Measurements from ENCODE around the gene TMPRSS4.

The TMPRSS4 gene

DNA sequence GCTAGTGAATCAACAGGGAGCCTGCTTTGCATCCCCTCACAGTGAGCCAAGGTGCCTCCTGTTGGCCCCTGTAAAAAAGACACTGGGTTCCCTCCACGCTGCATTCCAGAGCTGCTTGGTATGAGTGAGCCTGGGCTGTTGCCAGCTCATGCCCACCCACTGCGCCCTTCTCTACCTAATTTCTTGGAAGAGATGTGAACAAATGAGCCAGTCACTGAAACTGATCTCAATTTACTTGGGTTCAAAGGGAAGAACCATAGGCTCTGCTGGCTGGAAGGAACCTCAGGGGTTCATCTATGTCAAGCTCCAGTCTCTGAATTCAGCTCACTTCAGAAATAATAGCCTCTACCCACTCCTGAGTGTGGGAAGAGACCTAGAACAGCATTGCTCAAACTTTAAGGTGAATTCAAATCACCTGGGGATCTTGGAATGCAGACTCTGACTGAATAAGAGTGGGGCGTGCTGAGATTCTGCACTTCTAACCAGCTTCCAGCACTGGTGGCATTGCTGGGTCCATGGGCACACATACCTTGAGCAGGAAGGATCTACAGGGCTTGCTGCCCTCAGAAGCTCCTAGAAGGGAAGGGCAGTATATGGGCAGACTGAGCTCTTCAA lies 5.4 kb upstream of the TMPRSS4 start:
- no peak for DNase-seq (ENCODE audit: low read depth, low spot score)
- no peak overlapping the region for H3K4me3 ChIP-seq (ENCODE audit: low read length)

DNA sequence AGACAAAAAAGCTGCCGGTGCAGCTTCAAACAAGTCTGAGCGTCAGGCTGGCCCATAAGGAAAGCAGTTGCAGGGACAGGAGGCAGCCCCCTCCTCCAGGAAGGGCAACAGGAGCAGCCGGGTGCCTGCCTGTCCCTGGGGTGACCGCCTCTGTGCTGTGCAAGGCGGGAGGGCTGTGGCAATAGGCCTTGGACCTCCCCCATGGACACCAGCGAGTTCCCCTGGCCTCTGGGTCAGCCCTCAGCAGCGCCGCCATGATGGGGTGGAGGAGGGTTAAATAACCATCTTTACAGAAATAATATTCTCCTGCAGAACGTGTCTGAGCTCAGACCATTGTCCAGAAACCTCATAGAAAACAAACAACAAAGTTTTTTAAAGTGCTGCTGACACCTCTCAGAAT lies 3.3 kb upstream of the TMPRSS4 start:
- H3K4me3 ChIP-seq (ENCODE audit: low read length), result no peak overlapping the region
- DNase-seq (ENCODE audit: low read depth, low spot score), result no peak

DNA sequence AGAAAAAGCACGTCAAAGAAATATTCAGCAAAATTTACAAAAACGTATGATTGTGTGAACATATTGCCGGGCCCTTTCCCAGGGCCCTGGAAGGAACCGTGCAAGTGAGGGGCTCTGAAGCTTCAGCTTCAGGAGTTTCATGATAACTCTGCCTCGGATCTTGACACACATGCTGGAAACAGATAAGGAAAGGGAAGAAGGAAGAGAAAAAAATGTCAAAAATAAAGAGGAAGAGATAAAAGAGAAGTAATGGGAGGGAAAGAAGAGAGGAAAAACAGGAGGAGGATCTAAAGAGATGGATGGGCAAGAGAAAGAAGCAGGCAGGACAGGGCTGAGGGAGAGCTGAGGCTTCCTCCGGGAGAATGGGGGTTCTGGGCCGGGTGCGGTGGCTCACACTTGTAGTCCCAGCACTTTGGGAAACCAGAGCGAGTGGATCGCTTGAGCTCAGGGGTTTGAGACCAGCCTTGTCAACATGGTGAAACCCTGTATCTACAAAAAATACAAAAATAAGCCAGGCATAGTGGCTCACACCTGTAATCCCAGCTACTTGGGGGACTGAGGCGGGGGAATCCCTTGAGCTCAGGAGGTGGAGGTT lies 2.7 kb upstream of the TMPRSS4 start:
- no peak for DNase-seq (ENCODE audit: low read depth, low spot score)
- H3K4me3 ChIP-seq (ENCODE audit: low read length), result no peak overlapping the region

DNA sequence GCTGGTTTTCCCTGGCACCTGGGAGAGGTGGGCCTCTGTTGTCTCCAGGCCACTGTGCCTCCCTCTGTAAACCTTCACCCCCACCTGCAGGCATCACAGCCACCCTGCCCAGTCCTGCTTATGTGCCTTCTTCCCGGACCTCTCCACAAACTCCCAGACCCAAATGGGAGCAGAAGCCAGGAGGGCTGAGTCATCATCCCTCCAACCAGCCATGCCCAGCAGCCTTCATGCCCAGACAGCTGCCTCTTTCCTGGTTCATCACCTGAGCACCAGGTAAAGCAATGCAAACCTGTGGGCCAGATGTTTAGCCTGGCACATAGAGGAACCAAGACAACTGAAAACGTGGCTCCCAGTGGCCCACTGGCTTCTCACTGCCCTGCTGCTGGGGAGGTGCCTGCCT lies 2.1 kb upstream of the TMPRSS4 start:
- DNase-seq (ENCODE audit: low read depth, low spot score), result no peak
- no peak overlapping the region for H3K4me3 ChIP-seq (ENCODE audit: low read length)

DNA sequence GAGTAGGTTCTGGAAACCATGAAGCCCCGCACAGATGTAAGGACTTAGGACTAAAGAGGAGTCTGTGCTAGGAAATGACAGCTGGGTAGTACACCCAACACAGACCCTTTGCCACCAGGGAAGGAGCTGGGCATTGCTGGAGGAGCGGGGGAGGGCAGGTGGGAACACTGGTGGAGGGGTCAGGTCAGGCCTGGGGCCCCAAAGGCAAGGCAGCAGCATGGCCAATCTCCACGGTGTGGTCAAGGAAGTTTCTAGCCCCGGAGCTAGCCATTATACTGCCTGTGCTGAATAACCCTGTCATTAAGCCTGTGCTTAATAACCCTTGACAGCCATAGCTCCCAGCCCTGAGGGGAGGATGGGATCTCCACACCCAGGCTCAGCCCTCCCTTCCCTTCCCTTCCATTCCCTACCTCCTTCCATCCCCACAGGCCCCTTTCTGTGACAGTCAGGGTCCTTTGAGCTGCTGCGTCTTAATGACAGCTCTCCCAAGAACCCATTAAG lies 2.1 kb downstream of the TMPRSS4 start:
- no peak for DNase-seq (ENCODE audit: low read depth, low spot score)

DNA sequence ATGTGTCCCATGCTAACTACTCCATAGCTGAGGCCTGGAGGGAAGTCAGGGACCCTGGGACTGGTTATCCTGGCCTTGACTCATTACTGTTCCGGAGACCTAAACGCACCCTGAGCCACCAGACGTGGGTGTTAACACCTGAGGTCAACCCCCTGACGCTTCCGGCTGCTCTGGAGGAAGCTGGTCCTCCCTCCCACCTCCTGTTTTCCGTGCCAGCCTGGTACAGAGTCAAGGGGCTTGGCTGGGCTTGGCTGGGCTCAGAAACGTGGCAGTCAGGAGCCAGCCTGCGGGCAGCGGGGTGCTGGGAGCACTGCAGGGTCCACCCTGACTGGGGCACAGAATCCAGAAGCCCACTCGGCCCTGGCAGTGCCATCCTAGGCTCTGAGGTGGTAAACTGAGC lies 2.6 kb downstream of the TMPRSS4 start:
- no peak for DNase-seq (ENCODE audit: low read depth, low spot score)
- no peak overlapping the region for H3K4me3 ChIP-seq (ENCODE audit: low read length)

More for the DNA sequence above, 2.1 kb downstream of the TMPRSS4 start:
- no peak overlapping the region for H3K4me3 ChIP-seq (ENCODE audit: low read length)

DNA sequence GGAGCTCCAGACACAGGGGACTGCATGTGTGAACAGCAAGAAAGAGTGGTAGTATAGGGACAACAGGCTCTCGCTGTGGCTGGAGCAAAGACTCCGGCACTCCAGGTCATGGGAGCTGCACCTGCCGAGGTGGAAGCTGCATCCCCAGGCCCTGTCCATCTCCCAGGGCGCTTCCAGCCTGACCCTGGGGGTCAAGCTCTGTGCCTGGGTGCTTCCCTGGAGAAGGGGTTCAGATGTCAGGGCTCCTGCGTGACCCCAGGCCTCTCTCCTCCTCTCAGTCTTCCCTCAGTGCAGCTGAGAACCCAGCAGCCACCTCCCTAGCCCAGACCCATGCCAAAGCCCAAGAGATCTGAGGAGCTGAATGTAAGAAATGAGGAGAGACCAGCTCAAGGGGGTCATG lies 3.4 kb downstream of the TMPRSS4 start:
- no peak overlapping the region for H3K4me3 ChIP-seq (ENCODE audit: low read length)
- no peak for DNase-seq (ENCODE audit: low read depth, low spot score)

DNA sequence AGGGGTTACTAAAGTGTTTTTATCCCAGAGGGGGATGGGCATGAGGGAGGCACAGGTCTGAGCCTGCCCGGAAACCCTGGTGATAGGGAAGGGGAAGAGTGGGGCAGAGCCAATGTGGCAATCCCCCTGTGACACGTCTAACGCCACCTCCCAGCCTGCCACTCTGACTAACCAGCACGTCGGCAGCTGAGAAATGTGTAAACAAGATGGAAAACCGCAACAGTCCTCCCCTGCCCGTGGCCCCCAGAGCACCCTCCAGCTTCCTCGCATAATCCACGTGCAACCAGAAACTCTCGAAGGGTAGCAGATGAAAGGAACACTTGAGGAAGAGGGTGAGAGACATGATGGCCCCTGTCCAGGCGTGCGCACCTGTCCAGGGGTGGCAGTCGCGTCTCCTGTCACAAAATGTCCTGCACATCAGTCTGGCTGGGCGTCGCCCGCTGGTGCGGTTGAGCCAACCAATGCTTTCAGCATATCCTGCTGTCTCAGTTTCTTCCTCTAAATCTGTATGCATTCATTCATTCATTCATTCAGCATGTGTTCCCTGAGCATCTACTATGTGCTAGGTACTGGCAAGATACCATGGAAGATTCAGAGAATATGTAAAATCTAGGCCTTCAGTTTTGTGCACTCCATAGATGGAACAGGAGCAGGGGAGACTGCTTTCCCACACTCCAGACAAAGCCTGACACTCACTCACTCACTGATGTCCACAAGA lies 4.5 kb downstream of the TMPRSS4 start:
- DNase-seq (ENCODE audit: low read depth, low spot score), result no peak
- no peak overlapping the region for H3K4me3 ChIP-seq (ENCODE audit: low read length)

DNA sequence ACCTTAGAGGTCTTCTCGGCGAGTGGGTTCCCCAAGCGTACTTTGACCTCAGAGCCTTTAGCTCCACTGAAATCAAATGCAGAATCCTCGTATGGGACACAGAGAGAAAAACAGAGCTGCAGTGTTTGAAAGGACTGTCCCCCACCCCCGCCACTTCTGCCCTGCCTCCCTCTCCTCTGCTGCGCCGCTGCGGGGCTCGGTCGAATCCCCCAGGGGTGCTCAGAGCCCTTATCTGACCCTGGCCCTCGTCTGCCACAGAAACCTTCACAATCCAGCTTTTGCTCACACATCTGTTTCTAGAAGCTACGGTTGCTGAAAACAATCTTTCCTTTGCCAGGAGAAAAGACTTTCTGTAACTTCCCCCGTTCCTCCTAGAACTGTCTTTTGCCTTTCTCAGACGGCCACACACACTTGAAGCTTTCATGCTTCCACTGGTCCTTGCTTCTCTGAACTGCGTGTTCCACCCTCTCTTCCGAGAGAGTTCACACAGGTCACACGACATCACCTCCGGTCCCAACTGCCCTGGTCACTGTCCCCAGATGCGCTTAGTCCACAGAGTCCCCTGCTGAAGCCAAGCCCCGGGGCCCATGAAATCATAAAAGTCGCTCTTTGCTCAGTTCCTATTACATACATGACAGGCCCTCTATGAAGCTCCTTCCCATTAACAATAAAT lies 6.1 kb downstream of the TMPRSS4 start:
- H3K4me3 ChIP-seq (ENCODE audit: low read length), result no peak overlapping the region
- DNase-seq (ENCODE audit: low read depth, low spot score), result no peak

DNA sequence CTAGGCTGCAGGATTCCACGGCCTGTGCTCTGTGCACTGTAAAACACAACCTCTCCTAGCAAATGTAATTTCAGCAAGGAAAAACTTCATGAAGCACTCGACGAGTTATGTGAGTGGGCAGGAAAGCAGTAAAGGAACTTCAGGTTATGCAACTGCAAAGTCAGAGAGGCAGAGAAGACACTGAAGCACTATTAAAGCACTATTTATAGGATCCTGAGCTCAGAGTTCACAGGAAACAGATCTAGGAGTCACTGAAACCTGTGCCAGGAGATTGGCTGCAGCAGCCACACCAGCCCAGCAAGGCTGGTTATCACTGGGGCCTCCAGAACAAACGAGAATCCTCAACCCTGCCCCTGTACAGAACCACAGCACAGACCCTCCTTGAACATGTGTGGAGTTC lies 7.4 kb downstream of the TMPRSS4 start:
- DNase-seq (ENCODE audit: low read depth, low spot score), result no peak

DNA sequence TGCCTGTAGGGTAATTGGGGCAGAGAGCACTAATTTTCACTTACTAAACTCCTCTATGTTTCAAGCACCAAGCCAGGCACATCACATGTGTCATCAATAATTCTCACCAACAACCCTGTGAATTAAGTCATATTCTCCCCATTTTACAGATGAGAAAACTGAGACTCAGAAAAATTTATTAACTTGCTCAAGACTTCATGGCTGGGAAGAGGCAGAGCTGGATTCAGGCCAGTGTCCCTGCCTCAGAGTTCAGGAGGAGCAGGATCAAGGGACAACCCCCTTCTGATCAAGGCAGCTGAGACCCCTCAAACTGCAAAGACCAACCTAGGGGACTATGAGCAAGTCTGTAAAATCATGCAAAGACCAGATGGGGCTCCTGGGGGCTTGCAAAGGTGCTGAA lies 7.8 kb downstream of the TMPRSS4 start:
- no peak for DNase-seq (ENCODE audit: low read depth, low spot score)
- H3K4me3 ChIP-seq (ENCODE audit: low read length), result no peak overlapping the region

More for the DNA sequence above, 7.4 kb downstream of the TMPRSS4 start:
- no peak overlapping the region for H3K4me3 ChIP-seq (ENCODE audit: low read length)

DNA sequence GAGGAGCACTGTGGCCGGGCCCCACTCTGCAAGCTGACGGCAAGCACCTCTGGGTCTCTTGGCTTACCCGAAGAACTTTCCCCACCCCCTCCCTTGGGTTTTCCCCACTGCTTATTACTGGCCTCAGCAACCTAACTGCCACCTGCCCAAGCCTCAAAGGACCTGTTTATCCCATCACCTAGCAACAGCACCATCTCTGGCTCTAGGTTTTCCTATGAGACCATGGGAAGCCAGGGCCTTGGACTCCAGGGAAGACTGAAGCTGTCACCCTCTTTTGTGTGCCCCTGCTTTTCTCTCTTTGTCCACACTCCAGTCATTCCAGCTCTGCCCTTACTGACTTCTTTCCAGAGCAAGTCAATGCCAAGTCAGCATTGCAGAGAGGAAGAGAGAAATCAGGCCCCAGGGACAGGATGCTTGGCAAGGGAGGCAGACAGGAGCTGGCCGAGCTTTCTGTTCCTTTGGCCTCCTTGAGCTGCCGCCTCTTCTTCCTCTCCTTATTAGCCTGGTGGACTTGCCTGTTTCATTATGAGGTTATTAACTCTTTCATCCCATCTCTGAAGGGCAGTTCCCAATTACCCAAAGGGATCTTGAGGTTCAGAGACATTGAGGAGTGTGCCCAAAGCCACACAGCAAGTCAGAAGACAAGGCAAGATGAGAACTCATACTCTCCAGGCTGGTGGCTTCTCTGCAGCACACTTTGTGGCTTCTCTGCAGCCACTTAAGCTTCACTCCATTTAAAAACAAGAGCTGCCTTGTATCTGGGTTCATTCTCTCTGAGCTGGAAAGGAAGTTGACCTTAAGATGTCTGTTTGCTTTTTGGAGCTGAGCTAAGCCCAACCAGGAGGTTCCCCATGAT lies 10.3 kb downstream of the TMPRSS4 start, which contains the start of gene SMIM35:
Gene SMIM35, minus strand, starts transcription at position 51 of the 856 bp plus-strand sequence. CDS start 206 bp downstream, outside the sequence.
- no peak within 1 kb of the TSS for H3K4me3 ChIP-seq (ENCODE audit: low read length)
- DNase-seq (ENCODE audit: low read depth, low spot score), result no peak

DNA sequence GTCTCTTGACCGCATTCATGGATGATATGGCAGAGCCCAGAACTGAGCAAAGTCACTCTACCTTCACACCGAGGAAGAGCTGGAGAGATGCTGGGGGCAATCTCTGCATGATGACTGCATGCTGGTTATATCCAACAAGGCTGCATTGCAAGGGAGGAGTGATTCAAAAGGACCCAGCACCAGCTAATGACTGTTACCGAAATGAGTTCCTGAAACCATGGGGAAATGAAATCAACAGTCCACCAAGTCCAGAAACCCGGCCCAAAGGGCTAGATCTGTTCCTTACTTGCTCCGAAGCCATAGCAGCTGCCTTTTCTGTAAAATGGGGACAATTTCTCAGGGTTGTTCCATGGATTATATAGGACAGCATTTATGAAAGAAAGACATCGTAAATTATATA lies 11.1 kb downstream of the TMPRSS4 start:
- H3K4me3 ChIP-seq (ENCODE audit: low read length), result no peak overlapping the region
- no peak for DNase-seq (ENCODE audit: low read depth, low spot score)

DNA sequence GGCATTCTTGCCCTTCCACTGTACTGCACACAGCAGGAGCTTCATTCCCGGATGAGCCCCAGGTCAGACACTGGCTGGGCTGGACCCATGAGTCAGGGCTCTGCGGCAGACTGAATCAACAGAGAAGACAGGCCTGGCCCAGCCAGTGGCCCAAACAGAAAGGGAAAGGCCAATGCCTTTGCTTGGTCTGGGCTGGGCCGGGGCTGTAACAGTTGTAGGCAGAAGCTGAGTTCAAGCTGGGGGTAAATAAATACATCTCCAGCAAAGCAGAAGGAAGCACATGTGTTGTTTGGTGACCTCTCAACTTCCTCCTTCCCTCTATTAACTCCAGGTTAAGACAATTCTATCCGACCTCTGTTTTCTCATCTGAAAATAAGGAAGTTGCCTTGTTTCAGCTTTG lies 11.7 kb downstream of the TMPRSS4 start:
- no peak for DNase-seq (ENCODE audit: low read depth, low spot score)
- H3K4me3 ChIP-seq (ENCODE audit: low read length), result no peak overlapping the region

DNA sequence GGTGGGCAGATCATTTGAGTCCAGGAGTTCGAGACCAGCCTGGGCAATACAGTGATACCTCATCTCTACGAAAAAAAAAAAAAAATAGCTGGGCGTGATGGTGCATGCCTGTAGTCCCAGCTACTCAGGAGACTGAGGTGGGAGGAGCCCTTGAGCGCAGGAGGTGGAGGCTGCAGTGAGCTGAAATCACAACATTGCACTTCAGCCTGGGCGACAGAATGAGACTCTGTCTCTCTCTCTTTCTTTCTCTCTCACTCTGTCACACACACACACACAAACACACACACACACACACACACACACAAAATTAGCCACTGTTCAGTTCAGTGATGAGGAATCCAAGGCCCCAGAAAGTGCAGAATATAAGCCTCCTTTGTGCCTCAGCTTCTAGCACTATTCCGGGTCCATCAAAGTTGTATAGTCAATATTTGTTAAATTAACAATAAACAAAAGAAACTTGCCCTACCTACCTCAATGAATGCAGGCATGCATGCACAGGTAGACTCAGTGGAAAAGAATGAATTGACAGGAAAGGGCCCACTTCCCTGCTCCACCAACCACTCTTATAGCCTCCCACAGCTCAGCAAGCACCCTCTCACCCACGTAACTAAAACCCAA lies 13.8 kb downstream of the TMPRSS4 start:
- no peak overlapping the region for H3K4me3 ChIP-seq (ENCODE audit: low read length)
- no peak for DNase-seq (ENCODE audit: low read depth, low spot score)

DNA sequence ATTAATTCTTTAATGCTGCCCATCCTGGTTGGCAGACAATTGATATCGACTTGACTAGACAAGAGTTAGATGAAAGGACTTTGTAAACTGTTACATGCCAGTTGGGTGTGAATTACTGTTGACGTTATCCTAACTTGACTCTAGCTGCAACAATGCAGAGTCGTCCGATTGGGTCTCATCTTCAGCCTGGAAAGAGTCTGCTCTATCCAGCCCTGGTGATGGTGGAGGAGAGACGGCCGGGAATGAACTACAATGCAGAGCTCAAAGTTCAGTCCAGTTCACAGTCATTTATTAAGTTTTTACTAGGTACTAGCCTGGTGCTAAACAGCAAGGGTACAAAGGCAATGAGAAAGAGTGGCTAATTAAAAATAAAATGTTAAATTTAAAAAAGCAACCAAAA lies 14.8 kb downstream of the TMPRSS4 start:
- no peak overlapping the region for H3K4me3 ChIP-seq (ENCODE audit: low read length)

DNA sequence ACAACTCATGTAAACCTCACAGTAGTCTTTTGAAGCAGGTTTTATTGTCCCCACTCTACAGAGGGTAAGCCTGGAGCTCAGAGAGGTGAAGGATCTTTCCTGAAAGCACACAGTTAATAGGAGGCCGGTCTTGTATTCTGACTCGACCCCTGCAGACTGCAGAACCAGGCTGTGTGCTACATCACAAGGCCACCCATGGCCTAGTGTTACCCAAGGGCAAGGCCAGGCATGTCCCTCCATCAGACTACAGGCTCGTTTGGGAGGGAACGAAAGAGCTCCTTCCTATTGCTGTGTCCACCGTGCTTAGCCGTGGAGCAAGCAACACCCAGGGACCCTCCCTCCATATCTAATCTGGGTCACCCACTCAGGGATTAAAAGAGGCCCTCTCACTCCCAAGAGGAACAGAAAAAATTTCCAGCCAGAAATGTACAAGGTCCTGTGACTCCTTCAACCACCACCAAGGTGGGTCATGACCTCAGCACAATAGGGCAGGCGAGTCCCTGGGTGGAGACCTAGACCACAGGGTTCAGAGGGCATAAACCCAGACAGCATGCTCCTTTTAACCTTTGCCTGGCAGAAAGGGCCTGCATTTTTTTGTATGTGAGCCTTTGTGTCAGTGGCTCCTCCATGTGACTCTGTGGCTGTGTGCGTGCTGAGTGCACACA lies 16.2 kb downstream of the TMPRSS4 start:
- DNase-seq (ENCODE audit: low read depth, low spot score), result no peak
- H3K4me3 ChIP-seq (ENCODE audit: low read length), result no peak overlapping the region

More for the DNA sequence above, 14.8 kb downstream of the TMPRSS4 start:
- no peak for DNase-seq (ENCODE audit: low read depth, low spot score)

DNA sequence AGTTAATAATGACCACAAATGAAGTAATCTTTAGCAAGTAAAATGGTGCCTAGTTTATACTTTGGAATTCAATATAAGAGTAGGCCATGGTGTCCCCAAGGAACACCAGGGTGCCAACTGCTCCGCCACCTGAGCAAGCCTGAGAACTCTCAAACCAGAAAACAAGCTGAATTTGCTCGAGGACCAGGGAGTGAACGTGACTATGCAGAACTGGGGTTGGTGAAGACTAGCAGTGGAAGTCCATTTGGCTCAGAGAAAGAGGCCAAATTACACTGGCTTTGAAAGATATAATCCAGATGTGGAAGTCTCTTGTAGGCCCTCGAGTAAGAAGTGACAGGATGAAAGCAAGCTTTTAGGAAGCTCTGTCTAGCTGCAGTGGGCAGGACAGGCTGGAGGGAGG lies 18.6 kb downstream of the TMPRSS4 start:
- H3K4me3 ChIP-seq (ENCODE audit: low read length), result no peak overlapping the region
- DNase-seq (ENCODE audit: low read depth, low spot score), result no peak
